HCT116 (cell line): Measurements from ENCODE around the gene DDHD1. TPM values are rescaled to one million over a fixed set of nuclear protein-coding genes. Genes with fewer than 3 reads are reported as not detected.

Experiments used
- ATAC-seq: fragments of 200-7000 bp; cut with Tn5 transposase; 2 replicates; pipeline ENCODE4 v1.9.1; 2020; ENCODE audit warnings: mild to moderate bottlenecking, moderate library complexity
- BruUV-seq: library from RNA; stranded (reverse); fragments of 400-500 nt; replicated peaks from 2 replicates; lab custom pipeline; 2021; lab: Mats Ljungman, UMichigan
- CTCF ChIA-PET: fragments of 300-600 bp; sonication (Branson Sonifier 250); formaldehyde crosslinking; loops from one replicate; lab custom pipeline; 2021; ENCODE audit warnings: antibody characterized with exemption; lab: Charles Lee
- POLR2A ChIA-PET: fragments of 300-600, 350-600 bp; sonication (Branson Sonifier 250); formaldehyde crosslinking; loops from one replicate; lab custom pipeline; 2021; ENCODE audit warnings: antibody characterized with exemption; lab: Charles Lee
- RAD21 ChIA-PET, 2 experiments: fragments of 300-600 bp; sonication (Branson Sonifier 250); formaldehyde crosslinking; loops; one replicate each; lab custom pipeline; 2023; ENCODE audit warnings: low total read pairs in 2 of 2; ENCODE audit not compliant: uncharacterized antibody in 2 of 2, unreplicated experiment in 2 of 2, low non-redundant PET in 1 of 2; lab: Charles Lee
- DNase-seq: peaks from one replicate; pipeline ENCODE4 v3.0.0-alpha.2; 2010; ENCODE audit warnings: low read depth, low spot score
- H2AFZ ChIP-seq: fragments of 200-600 bp; shearing (Covaris generic), sonication (generic); 2 replicates; pipeline ENCODE4 v1.6.1; 2017; ENCODE audit warnings: low read depth, mixed run types, mixed read lengths, antibody characterized with exemption, low read length; ENCODE audit not compliant: poor library complexity, severe bottlenecking
- H3K27ac ChIP-seq: 2 replicates; pipeline ENCODE4 v1.5.1; 2012; ENCODE audit warnings: low read depth, low read length
- H3K27me3 ChIP-seq: fragments of 200-600 bp; sonication (generic); 2 replicates; pipeline ENCODE4 v1.6.1; 2016; ENCODE audit warnings: mixed run types, low read length, mixed read lengths; ENCODE audit not compliant: insufficient read depth
- H3K36me3 ChIP-seq, 2 experiments: fragments of 200-500 bp in 1 of 2; fragments of 200-600 bp in 1 of 2; sonication (Bioruptor generic) in 1 of 2; sonication (generic) in 1 of 2; 2 replicates each; pipeline versions ENCODE4 v1.5.1 to v1.6.1; 2014 to 2016; ENCODE audit warnings: low read length in 2 of 2, inconsistent platforms in 1 of 2, mixed read lengths in 1 of 2, mixed run types in 1 of 2; ENCODE audit not compliant: insufficient read depth in 2 of 2, control insufficient read depth in 1 of 2
- H3K4me1 ChIP-seq, 2 experiments: fragments of 200-600 bp in 1 of 2; sonication (generic) in 1 of 2; 2 replicates each; pipeline versions ENCODE4 v1.5.1 to v1.6.1; 2012 to 2017; ENCODE audit warnings: low read length in 2 of 2, inconsistent platforms in 1 of 2, mild to moderate bottlenecking in 1 of 2, mixed read lengths in 1 of 2, mixed run types in 1 of 2, moderate library complexity in 1 of 2; ENCODE audit not compliant: insufficient read depth in 2 of 2, control insufficient read depth in 1 of 2
- H3K4me2 ChIP-seq: fragments of 200-600 bp; sonication (generic); 2 replicates; pipeline ENCODE4 v1.6.1; 2017; ENCODE audit warnings: mixed run types, low read length, mixed read lengths
- H3K4me3 ChIP-seq, 2 experiments: fragments of 200-600 bp in 1 of 2; sonication (generic) in 1 of 2; replicated peaks in 1 of 2; 2 replicates each; pipeline ENCODE4 v1.5.1; 2011 to 2016; ENCODE audit warnings: low read length in 2 of 2, control low read depth in 1 of 2, low read depth in 1 of 2, mild to moderate bottlenecking in 1 of 2, mixed read lengths in 1 of 2, mixed run types in 1 of 2
- H3K79me2 ChIP-seq: fragments of 200-600 bp; sonication (generic); 2 replicates; pipeline ENCODE4 v1.6.1; 2017; ENCODE audit warnings: mild to moderate bottlenecking, mixed run types, low read length, moderate library complexity, mixed read lengths; ENCODE audit not compliant: insufficient read depth
- H3K9ac ChIP-seq: fragments of 200-600 bp; sonication (generic); 2 replicates; pipeline ENCODE4 v1.6.1; 2016; ENCODE audit warnings: low read length, mixed read lengths
- H3K9me2 ChIP-seq: fragments of 200-600 bp; sonication (generic), shearing (Covaris generic); 2 replicates; pipeline ENCODE4 v1.6.1; 2017; ENCODE audit warnings: mixed run types, mild to moderate bottlenecking, moderate library complexity; ENCODE audit not compliant: insufficient read depth
- H3K9me3 ChIP-seq, 2 experiments: fragments of 200-500 bp in 1 of 2; fragments of 200-600 bp in 1 of 2; sonication (Bioruptor generic) in 1 of 2; sonication (generic) in 1 of 2; 2 replicates each; pipeline ENCODE4 v1.6.1; 2014 to 2017; ENCODE audit warnings: low read length in 2 of 2, mixed read lengths in 2 of 2, inconsistent platforms in 1 of 2, low read depth in 1 of 2, mild to moderate bottlenecking in 1 of 2, mixed run types in 1 of 2, moderate library complexity in 1 of 2; ENCODE audit not compliant: control insufficient read depth in 1 of 2, insufficient read depth in 1 of 2
- H4K20me1 ChIP-seq: fragments of 200-600 bp; sonication (generic), shearing (Covaris generic); 2 replicates; pipeline ENCODE4 v1.6.1; 2017; ENCODE audit warnings: mixed run types, mild to moderate bottlenecking, moderate library complexity; ENCODE audit not compliant: insufficient read depth
- ATF3 ChIP-seq: IDR thresholded peaks from 2 replicates; pipeline ENCODE4 v1.6.1; 2012
- EGR1 ChIP-seq: IDR thresholded peaks from 2 replicates; pipeline ENCODE4 v1.6.1; 2012; ENCODE audit warnings: low read depth
- ELF1 ChIP-seq: IDR thresholded peaks from 2 replicates; pipeline ENCODE4 v1.6.1; 2012; ENCODE audit warnings: low read depth, borderline replicate concordance
- FOSL1 ChIP-seq: IDR thresholded peaks from 2 replicates; pipeline ENCODE4 v1.6.1; 2012; ENCODE audit warnings: low read depth
- JUND ChIP-seq: IDR thresholded peaks from 2 replicates; pipeline ENCODE4 v1.6.1; 2012
- MAX ChIP-seq: IDR thresholded peaks from 2 replicates; pipeline ENCODE4 v1.6.1; 2012
- POLR2AphosphoS5 ChIP-seq: IDR thresholded peaks from 2 replicates; pipeline ENCODE4 v1.6.1; 2011; ENCODE audit warnings: mild to moderate bottlenecking, low read depth, low read length, moderate library complexity
- RAD21 ChIP-seq: IDR thresholded peaks from 2 replicates; pipeline ENCODE4 v1.6.1; 2012; ENCODE audit warnings: low read depth, mild to moderate bottlenecking
- REST ChIP-seq: IDR thresholded peaks from 2 replicates; pipeline ENCODE4 v1.6.1; 2012; ENCODE audit warnings: low read depth
- SIN3A ChIP-seq: IDR thresholded peaks from 2 replicates; pipeline ENCODE4 v1.6.1; 2012; ENCODE audit warnings: low read depth
- SP1 ChIP-seq: IDR thresholded peaks from 2 replicates; pipeline ENCODE4 v1.6.1; 2012; ENCODE audit warnings: low read depth
- YY1 ChIP-seq: IDR thresholded peaks from 2 replicates; pipeline ENCODE4 v1.6.1; 2011; ENCODE audit warnings: low read length, low read depth, moderate library complexity, mild to moderate bottlenecking; ENCODE audit not compliant: insufficient replicate concordance; ENCODE audit errors: extremely low read depth
- ZBTB33 ChIP-seq: IDR thresholded peaks from 2 replicates; pipeline ENCODE4 v1.6.1; 2011; ENCODE audit warnings: mild to moderate bottlenecking, low read length, moderate library complexity; ENCODE audit not compliant: insufficient replicate concordance; ENCODE audit errors: extremely low read depth
- ZNF274 ChIP-seq: fragments of 200-500 bp; sonication (Bioruptor generic); IDR thresholded peaks from 2 replicates; pipeline ENCODE4 v1.6.1; 2014; ENCODE audit warnings: mild to moderate bottlenecking, low read depth, low read length, inconsistent platforms
- intact Hi-C: fragments of 100-400 bp; cut with micrococcal nuclease; formaldehyde crosslinking; loops from 2 replicates; pipeline ENCODE4 v1.10.0; 2022
- total RNA-seq: library from RNA; stranded (reverse); gene quantifications from one replicate; pipeline ENCODE4 v1.2.1, GENCODE V29; 2021; ENCODE audit not compliant: unreplicated experiment

The DDHD1 gene
- total RNA-seq, 1 experiment from 2014 or later, result 26.9 TPM

GRCh38 chr14:53004976-53005375 lies 148.1 kb downstream of the DDHD1 start (continued):
- TF ChIP-seq MAX, result no peak
- TF ChIP-seq REST, result no peak
- TF ChIP-seq ZBTB33, result no peak

- Histone ChIP-seq H3K27ac (no peak overlapping the region), H3K9me3 (no peaks in the 10 kb centered on the region), H3K4me3 (no peak overlapping the region), H3K9ac (no peak overlapping the region), H3K79me2 (no peaks in the 10 kb centered on the region), H3K9me2 (no peaks in the 10 kb centered on the region), H3K36me3 (no peaks in the 10 kb centered on the region), H3K4me1 (no peaks in the 10 kb centered on the region), H4K20me1 (no peaks in the 10 kb centered on the region), H3K4me2 (no peak overlapping the region), H3K27me3 (no peaks in the 10 kb centered on the region), H2AFZ (no peak overlapping the region)
- intact Hi-C loops, result no loop called here
- no peak for DNase-seq
- no TSS peak for BruUV-seq
- ChIA-PET CTCF (no interaction called here), POLR2A (no interaction called here), RAD21 (no interaction called here)
- no peak for ATAC-seq
- TF ChIP-seq FOSL1, result no peak
- TF ChIP-seq EGR1, result no peak
- no peak for TF ChIP-seq ELF1
- TF ChIP-seq JUND, result no peak
- no peak for TF ChIP-seq POLR2AphosphoS5
- TF ChIP-seq ZNF274, result no peak
- TF ChIP-seq SP1, result no peak
- no peak for TF ChIP-seq RAD21
- no peak for TF ChIP-seq REST
- TF ChIP-seq ATF3, result no peak
- no peak for TF ChIP-seq YY1
- TF ChIP-seq SIN3A, result no peak
Observed at GRCh38 chr14:53003776-53004175, 149.3 kb downstream of the DDHD1 start.
